AG04449 (cell line): ENCODE results near the gene KATNAL2.

Experiments
- CTCF ChIA-PET: fragments of 350-600 bp; formaldehyde crosslinking; extraction: SDS; loops from one replicate; lab custom pipeline; 2021; ENCODE audit warnings: antibody characterized with exemption; lab: Yijun Ruan, JAX
- POLR2A ChIA-PET: fragments of 400-600, 350-600 bp; formaldehyde crosslinking; extraction: SDS; loops from one replicate; lab custom pipeline; 2020; ENCODE audit warnings: antibody characterized with exemption, inconsistent platforms; lab: Yijun Ruan, JAX
- DNase-seq: peaks from one replicate; pipeline ENCODE4 v3.0.0-alpha.2; 2010; ENCODE audit warnings: low read depth, low spot score
- H3K4me3 ChIP-seq: 2 replicates; pipeline ENCODE4 v1.5.1; 2011; ENCODE audit warnings: low read depth, mild to moderate bottlenecking, control low read depth, low read length
- CTCF ChIP-seq: IDR thresholded peaks from one replicate; pipeline ENCODE4 v1.5.1; 2011; ENCODE audit warnings: mild to moderate bottlenecking, moderate library complexity, low read length, control low read depth, inconsistent platforms; ENCODE audit not compliant: insufficient read depth; ENCODE audit errors: missing control alignments

The KATNAL2 gene

GRCh38 chr18:47150824-47151366 is 233.5 kb downstream of the KATNAL2 start:
- peak overlapping the region; percentile 80 for H3K4me3 ChIP-seq
- POLR2A ChIA-PET = interaction anchor here (1.3 to 1.5 kb wide), 3 partner anchors 14 to 49 kb away, joined by 4 to 7 read pairs (median 4); no protein-coding TSS in a partner anchor
- no peak for TF ChIP-seq CTCF
- no peak for DNase-seq
- CTCF ChIA-PET = interaction anchor here (1.1 to 2.3 kb wide), 2 partner anchors 53 to 54 kb away, joined by 3 to 10 read pairs; no protein-coding TSS in a partner anchor

GRCh38 chr18:47151439-47151838 is 234.0 kb downstream of the KATNAL2 start:
- CTCF ChIA-PET = interaction anchor here (1.1 to 2.3 kb wide), 2 partner anchors 53 to 54 kb away, joined by 3 to 10 read pairs; no protein-coding TSS in a partner anchor
- POLR2A ChIA-PET = no interaction called here
- no peak for TF ChIP-seq CTCF
- no peak for DNase-seq
- peak overlapping the region; percentile 80; the same call in 1 of the 2 replicates for H3K4me3 ChIP-seq
